Measurements from ENCODE around the gene RBM22.

- TF ChIP-seq CTCF (conservative IDR thresholded peaks at IDR 0.05; ENCODE audit: low read length) (peak; percentile 33; the same call in 1 of the 2 replicates), EZH2phosphoT487 (IDR thresholded peaks at IDR 0.05; ENCODE audit: borderline replicate concordance) (no peak)
Observed at GRCh38 chr5:150734579-150735384, 33.9 kb upstream of the RBM22 start.

Data from Loucy (cell line).